ENCODE data around the gene SNCAIP. TPM values are rescaled to one million over a fixed set of nuclear protein-coding genes. Genes with fewer than 3 reads are reported as not detected.

The SNCAIP gene
- total and polyA plus RNA-seq, 9 of the 15 experiments (the other 6 are each of a cell fraction or from before 2014, with no cell fraction given) = 0.04 TPM; not detected in 8

- Histone ChIP-seq H3K9me1 (ENCODE audit: control insufficient read depth, insufficient read depth, low read length) (no peaks in the 10 kb centered on the region), H4K20me1 (replicated peaks; ENCODE audit: control insufficient read depth, insufficient read depth, low read length) (no peaks in the 10 kb centered on the region), H2AFZ (ENCODE audit: low read depth, low read length) (no peak overlapping the region), H3K27ac (ENCODE audit: extremely low read depth, low read depth, low read length) (no peak overlapping the region), H3K9ac (ENCODE audit: insufficient read depth in 1 of 2, low read depth in 2 of 2, low read length in 2 of 2) (no peak overlapping the region), H3K9me3 (replicated peaks; ENCODE audit: control insufficient read depth, insufficient read depth, low read depth, low read length) (no peaks in the 10 kb centered on the region), H3K4me2 (ENCODE audit: insufficient read depth, low read length) (no peak overlapping the region), H3K4me3 (no peak overlapping the region), H3K4me1 (replicated peaks in 1 of 2; ENCODE audit: control insufficient read depth in 2 of 2, insufficient read depth in 2 of 2, low read length in 2 of 2) (no peaks in the 10 kb centered on the region), H3K27me3 (ENCODE audit: control insufficient read depth in 2 of 2, insufficient read depth in 2 of 2, low read length in 2 of 2) (no peaks in the 10 kb centered on the region), H3K79me2 (ENCODE audit: control insufficient read depth, insufficient read depth, low read length) (no peaks in the 10 kb centered on the region), H3K36me3 (ENCODE audit: control insufficient read depth, insufficient read depth, low read length) (no peaks in the 10 kb centered on the region)
- WGBS (ENCODE audit: insufficient coverage, low coverage, missing lambda C conversion rate) = 1% methylated on average over 7 of the region's 7 CpGs
- TF ChIP-seq CREB3 (tag; conservative IDR thresholded peaks at IDR 0.05; ENCODE audit: low read depth) (no peak), LARP7 (IDR thresholded peaks at IDR 0.05) (no peak), RBM39 (optimal IDR thresholded peaks at IDR 0.05; ENCODE audit: low read depth, low read length) (no peak), ZNF551 (CRISPR knock-in tag; IDR thresholded peaks at IDR 0.05) (no peak), ETS1 (conservative IDR thresholded peaks at IDR 0.05; ENCODE audit: control insufficient read depth, low read depth, low read length) (no peak), TARDBP (IDR thresholded peaks at IDR 0.05) (no peak), PHF20 (IDR thresholded peaks at IDR 0.05; ENCODE audit: partially characterized antibody) (no peak), TEAD2 (tag; IDR thresholded peaks at IDR 0.05) (no peak), TFAP4 (CRISPR knock-in tag; IDR thresholded peaks at IDR 0.05; ENCODE audit: borderline replicate concordance) (no peak), CEBPG (CRISPR knock-in tag; IDR thresholded peaks at IDR 0.05) (no peak), CEBPG (tag; conservative IDR thresholded peaks at IDR 0.05 in 1 of 2, IDR thresholded peaks at IDR 0.05 in 1 of 2) (no peak), TRIM24 (IDR thresholded peaks at IDR 0.05) (no peak), GTF2A2 (tag; IDR thresholded peaks at IDR 0.05) (no peak), HIVEP1 (CRISPR knock-in tag; IDR thresholded peaks at IDR 0.05) (no peak), PURB (CRISPR knock-in tag; IDR thresholded peaks at IDR 0.05; ENCODE audit: low read depth) (no peak)
- TF ChIP-seq, protein P1, sequence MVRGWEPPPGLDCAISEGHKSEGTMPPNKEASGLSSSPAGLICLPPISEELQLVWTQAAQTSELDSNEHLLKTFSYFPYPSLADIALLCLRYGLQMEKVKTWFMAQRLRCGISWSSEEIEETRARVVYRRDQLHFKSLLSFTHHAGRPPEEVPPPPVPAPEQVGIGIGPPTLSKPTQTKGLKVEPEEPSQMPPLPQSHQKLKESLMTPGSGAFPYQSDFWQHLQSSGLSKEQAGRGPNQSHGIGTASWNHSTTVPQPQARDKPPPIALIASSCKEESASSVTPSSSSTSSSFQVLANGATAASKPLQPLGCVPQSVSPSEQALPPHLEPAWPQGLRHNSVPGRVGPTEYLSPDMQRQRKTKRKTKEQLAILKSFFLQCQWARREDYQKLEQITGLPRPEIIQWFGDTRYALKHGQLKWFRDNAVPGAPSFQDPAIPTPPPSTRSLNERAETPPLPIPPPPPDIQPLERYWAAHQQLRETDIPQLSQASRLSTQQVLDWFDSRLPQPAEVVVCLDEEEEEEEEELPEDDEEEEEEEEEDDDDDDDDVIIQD (CRISPR knock-in tag; IDR thresholded peaks at IDR 0.05) = no peak
- FAIRE-seq (no peak), DNase-seq (ENCODE audit: extremely low read depth in 1 of 4, low spot score in 3 of 4) (no peak), ATAC-seq (no peak)
- POLR2A ChIA-PET = interaction anchor here (0.6 kb wide), 1 partner anchor 329 kb away, joined by 3 read pairs; the partner anchor contains the start of gene SRFBP1
- CTCF ChIA-PET (ENCODE audit: low intra/inter-chr PET ratio) = no interaction called here
- in situ Hi-C loops (cut with MboI) = no loop called here
- BruUV-seq (replicated peaks) = no TSS peak
- intact Hi-C loops (cut with micrococcal nuclease) = no loop called here
Measured at GRCh38 chr5:122291000-122291901, 20.8 kb upstream of the SNCAIP start.
